Measurements from ENCODE around the gene NCAPH2. TPM values are rescaled to one million over a fixed set of nuclear protein-coding genes. Genes with fewer than 3 reads are reported as not detected.

The NCAPH2 gene
- total and polyA plus RNA-seq, 2 of the 8 experiments (the other 6 are each of a cell fraction or from before 2014, with no cell fraction given): 62.2 to 81.6 TPM

DNA sequence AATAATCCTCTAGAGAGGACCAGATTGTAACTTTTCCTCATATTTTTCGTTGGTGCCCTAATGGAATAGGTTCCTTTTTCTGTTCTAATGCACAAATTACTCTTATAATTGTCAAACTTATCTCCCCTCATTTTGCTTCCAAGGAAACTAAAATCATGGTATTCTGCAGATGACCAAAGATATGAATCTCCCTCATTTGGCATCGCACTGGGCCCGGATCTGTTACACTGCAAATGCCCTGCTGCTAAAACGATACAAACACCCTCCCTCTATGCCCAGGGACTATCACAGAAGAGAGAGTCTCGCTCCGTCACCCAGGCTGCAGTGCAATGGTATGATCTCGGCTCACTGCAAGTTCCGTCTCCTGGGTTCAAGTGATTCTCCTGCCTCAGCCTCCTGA is 45.3 kb downstream of the NCAPH2 start:
- FAIRE-seq: no peak
- H4K20me1 ChIP-seq (replicated peaks in 1 of 2; ENCODE audit: control insufficient read depth in 1 of 2, insufficient read depth in 2 of 2, low read length in 2 of 2): no peaks in the 10 kb centered on the region
- H3K23me2 ChIP-seq (ENCODE audit: low read depth, low read length): no peaks in the 10 kb centered on the region
- H4K91ac ChIP-seq (replicated peaks; ENCODE audit: insufficient read length, low read length): no peak overlapping the region
- H4K8ac ChIP-seq (ENCODE audit: extremely low read depth, insufficient read depth, low read length): no peak overlapping the region
- H3K4me2 ChIP-seq (ENCODE audit: insufficient read depth in 1 of 2, low read depth in 2 of 2, low read length in 2 of 2): no peak overlapping the region
- H3K36me3 ChIP-seq (ENCODE audit: control insufficient read depth in 2 of 4, insufficient read depth in 4 of 4, low read length in 3 of 4): no peaks in the 10 kb centered on the region
- H3K9ac ChIP-seq (replicated peaks in 1 of 4; ENCODE audit: extremely low read depth in 1 of 4, low read depth in 3 of 4, low read length in 3 of 4): no peak overlapping the region
- H2BK12ac ChIP-seq (ENCODE audit: low read depth, low read length): no peak overlapping the region
- H3K79me2 ChIP-seq (ENCODE audit: control insufficient read depth in 1 of 2, insufficient read depth in 2 of 2, low read length in 2 of 2): no peaks in the 10 kb centered on the region
- no peak overlapping the region for H2AK5ac ChIP-seq (ENCODE audit: low read depth, low read length)
- no peaks in the 10 kb centered on the region for H3K79me1 ChIP-seq (ENCODE audit: low read depth, low read length)
- H2BK120ac ChIP-seq (replicated peaks; ENCODE audit: low read depth, low read length): no peak overlapping the region
- ChIA-PET POLR2A (ENCODE audit: partially characterized antibody) (no interaction called here), CTCF (ENCODE audit: partially characterized antibody) (interaction anchor here (1.7 kb wide), 1 partner anchor 9 kb away, joined by 4 read pairs; the partner anchor contains the start of gene SYCE3)
- no peak overlapping the region for H2AFZ ChIP-seq (ENCODE audit: low read length)
- H3K9me3 ChIP-seq (ENCODE audit: insufficient read depth in 2 of 2, low read depth in 1 of 2, low read length in 1 of 2): no peaks in the 10 kb centered on the region
- no peak overlapping the region for H3K27ac ChIP-seq (ENCODE audit: low read depth, low read length)
- no peak overlapping the region for H3K56ac ChIP-seq (replicated peaks; ENCODE audit: insufficient read length, low read depth, low read length)
- WGBS, 2 experiments (ENCODE audit: extremely low coverage in 1 of 2, insufficient coverage in 1 of 2, insufficient read length in 1 of 2, insufficient replicate concordance in 2 of 2, low coverage in 1 of 2, low lambda C conversion rate in 2 of 2, missing lambda C conversion rate in 1 of 2): 84% methylated on average over 8 of the region's 8 CpGs; no CpG with 5 or more reads in 1 of the 2 experiments
- H4K5ac ChIP-seq (ENCODE audit: insufficient read length, low read depth, low read length): no peak overlapping the region
- no peak overlapping the region for H2BK5ac ChIP-seq (ENCODE audit: low read depth, low read length)
- H3K4ac ChIP-seq (replicated peaks; ENCODE audit: insufficient read length, low read depth, low read length): no peak overlapping the region
- no peak overlapping the region for H2BK15ac ChIP-seq (ENCODE audit: low read length)
- no peak overlapping the region for H3K18ac ChIP-seq (ENCODE audit: extremely low read depth, low read length)
- H3K23ac ChIP-seq (ENCODE audit: insufficient read length): no peak overlapping the region
- peaks cover 0 to 3% (median 2%) of the 10 kb centered on the region in 4 experiments; a peak in 3 of 7 replicates for H3K4me1 ChIP-seq (replicated peaks in 1 of 4; ENCODE audit: control insufficient read depth in 3 of 4, insufficient read depth in 4 of 4, low read length in 3 of 4)
- H3K27me3 ChIP-seq (replicated peaks in 1 of 4; ENCODE audit: control insufficient read depth in 3 of 4, extremely low read depth in 1 of 4, insufficient read depth in 3 of 4, low read length in 3 of 4): peaks cover 0 to 2% (median 0%) of the 10 kb centered on the region in 4 experiments; a peak in 1 of 7 replicates
- H3K4me3 ChIP-seq (ENCODE audit: extremely low read depth in 1 of 4, insufficient read depth in 2 of 4, low read depth in 3 of 4, low read length in 4 of 4): no peak overlapping the region
- no peak for DNase-seq (ENCODE audit: low read depth in 1 of 2, low spot score in 2 of 2)
- H2BK20ac ChIP-seq (ENCODE audit: low read length): no peak overlapping the region
- H3K14ac ChIP-seq (ENCODE audit: insufficient read length): no peak overlapping the region
- TF ChIP-seq SRF (IDR thresholded peaks at IDR 0.05; ENCODE audit: low read depth, low read length) (no peak), HDAC6 (IDR thresholded peaks at IDR 0.05; ENCODE audit: low read depth, low read length) (no peak), HDAC2 (IDR thresholded peaks at IDR 0.05; ENCODE audit: borderline replicate concordance in 1 of 2, low read depth in 2 of 2, low read length in 2 of 2) (no peak), RNF2 (IDR thresholded peaks at IDR 0.05; ENCODE audit: borderline replicate concordance, low read depth, low read length, missing control alignments, poor library complexity, severe bottlenecking) (no peak), MAFK (IDR thresholded peaks at IDR 0.05; ENCODE audit: low read depth, low read length) (no peak), TCF12 (IDR thresholded peaks at IDR 0.05; ENCODE audit: low read depth, low read length) (no peak)
- TF ChIP-seq, protein P1, sequence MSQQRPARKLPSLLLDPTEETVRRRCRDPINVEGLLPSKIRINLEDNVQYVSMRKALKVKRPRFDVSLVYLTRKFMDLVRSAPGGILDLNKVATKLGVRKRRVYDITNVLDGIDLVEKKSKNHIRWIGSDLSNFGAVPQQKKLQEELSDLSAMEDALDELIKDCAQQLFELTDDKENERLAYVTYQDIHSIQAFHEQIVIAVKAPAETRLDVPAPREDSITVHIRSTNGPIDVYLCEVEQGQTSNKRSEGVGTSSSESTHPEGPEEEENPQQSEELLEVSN (IDR thresholded peaks at IDR 0.05): no peak
- TF ChIP-seq, protein P2, sequence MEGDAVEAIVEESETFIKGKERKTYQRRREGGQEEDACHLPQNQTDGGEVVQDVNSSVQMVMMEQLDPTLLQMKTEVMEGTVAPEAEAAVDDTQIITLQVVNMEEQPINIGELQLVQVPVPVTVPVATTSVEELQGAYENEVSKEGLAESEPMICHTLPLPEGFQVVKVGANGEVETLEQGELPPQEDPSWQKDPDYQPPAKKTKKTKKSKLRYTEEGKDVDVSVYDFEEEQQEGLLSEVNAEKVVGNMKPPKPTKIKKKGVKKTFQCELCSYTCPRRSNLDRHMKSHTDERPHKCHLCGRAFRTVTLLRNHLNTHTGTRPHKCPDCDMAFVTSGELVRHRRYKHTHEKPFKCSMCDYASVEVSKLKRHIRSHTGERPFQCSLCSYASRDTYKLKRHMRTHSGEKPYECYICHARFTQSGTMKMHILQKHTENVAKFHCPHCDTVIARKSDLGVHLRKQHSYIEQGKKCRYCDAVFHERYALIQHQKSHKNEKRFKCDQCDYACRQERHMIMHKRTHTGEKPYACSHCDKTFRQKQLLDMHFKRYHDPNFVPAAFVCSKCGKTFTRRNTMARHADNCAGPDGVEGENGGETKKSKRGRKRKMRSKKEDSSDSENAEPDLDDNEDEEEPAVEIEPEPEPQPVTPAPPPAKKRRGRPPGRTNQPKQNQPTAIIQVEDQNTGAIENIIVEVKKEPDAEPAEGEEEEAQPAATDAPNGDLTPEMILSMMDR (IDR thresholded peaks at IDR 0.05; ENCODE audit: control extremely low read depth in 1 of 3, insufficient read depth in 1 of 3, low read depth in 1 of 3, low read length in 3 of 3): no peak

Measured in H1 (cell line).